NCI-H187 treated with DMSO at 0.1 percent for 48 hours (cell line): ENCODE measurements around the gene PPID.
A peak's percentile ranks its signal among the peaks of the same experiment; 100 is the strongest.
"Not testable (repeated sequence)": the region's sequence is repeated elsewhere in the genome, so short reads cannot be mapped to it uniquely, and the experiment has no call there.

Experiments
- DNase-seq: peaks from one replicate; lab custom pipeline; 2025; lab: John Stamatoyannopoulos, UW

Gene PPID

DNA sequence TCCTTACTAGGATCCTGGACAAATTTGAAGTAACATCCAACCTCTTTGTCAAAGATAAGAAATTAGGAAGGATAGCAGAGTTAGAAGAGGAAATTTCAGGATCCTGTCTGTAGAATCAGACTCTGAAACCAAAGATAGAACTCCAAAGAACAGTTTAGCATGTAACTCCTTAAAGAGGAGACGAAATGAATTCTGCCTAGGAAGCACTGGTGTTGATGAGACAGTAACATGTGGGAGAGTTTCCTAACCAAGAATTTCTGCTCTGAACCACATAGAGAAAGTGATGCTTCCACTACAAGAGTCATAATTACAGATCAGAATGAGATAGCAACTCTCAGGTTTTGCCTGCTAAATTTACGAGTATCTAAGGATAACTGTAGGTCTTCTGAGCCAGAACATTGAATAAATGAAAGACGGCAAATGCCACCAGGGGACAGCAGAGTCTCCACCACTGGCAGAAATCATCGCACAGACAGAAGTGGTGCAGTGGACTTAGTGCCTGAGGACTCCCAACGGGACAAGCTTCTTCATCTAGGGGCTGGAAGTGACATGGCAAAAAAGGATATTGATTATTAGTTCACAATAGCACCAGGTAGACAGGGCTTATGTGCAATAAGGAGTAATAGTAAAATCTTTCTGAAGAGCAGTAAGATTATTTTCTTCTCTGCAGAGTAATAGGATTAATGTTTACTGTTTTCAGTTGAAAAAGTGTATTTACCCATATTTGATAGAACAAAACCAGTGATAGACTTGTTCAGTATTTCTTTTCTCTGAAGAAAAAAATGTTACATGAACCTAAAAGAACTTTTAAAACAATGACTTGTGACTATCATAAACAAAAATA, 6.7 kb upstream of the PPID start:
- no peak for DNase-seq

GRCh38 chr4:158728236-158728635, 5.0 kb upstream of the PPID start:
- no peak for DNase-seq

DNA sequence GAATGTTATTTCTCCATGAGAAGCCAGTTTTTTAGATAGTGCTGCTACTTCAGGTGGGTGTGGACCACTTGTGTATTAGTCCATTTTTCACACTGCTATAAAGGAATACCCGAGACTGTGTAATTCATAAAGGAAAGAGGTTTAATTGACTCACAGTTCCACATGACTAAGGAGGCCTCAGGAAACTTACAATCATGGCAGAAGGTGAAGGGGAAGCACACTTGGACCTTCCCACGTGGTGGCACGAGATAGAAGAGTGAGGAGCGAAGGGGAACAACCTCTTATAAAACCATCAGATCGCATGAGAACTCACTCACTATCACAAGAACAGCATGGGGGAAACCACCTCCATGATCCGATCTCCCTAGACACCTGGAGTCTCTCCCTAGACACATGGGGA, 3.4 kb upstream of the PPID start:
- no peak for DNase-seq

GRCh38 chr4:158724637-158725036, 1.4 kb upstream of the PPID start:
- no peak for DNase-seq

DNA sequence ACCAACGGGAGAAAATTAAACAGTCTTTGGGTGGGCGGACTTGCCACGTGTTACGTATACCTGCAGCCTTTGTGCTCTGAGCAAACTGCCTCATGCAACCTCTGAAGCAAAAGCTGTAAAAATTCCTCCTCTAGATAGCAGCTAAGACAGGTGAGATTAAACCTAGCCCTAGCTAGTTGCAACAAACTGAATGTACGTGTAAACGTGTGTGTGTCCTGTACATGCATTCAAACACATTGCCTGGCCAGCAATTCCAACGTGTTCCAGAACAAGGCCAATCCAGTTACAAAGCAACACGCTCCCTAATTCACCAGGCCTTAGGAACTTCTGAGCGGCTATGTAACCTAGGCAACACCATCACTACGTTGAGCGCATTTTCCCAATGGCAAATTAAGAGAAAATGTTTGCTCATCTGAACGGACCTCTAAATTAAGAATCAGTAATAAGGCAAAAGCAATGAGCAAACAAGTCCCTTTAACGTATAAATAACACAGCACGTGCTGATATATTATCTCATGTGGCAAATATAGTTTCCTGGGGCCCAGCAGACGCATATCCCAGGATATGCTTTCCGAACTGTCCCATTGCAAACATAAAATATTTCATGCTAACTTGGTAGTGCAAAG, 792 bp downstream of the PPID start:
- no peak for DNase-seq

DNA sequence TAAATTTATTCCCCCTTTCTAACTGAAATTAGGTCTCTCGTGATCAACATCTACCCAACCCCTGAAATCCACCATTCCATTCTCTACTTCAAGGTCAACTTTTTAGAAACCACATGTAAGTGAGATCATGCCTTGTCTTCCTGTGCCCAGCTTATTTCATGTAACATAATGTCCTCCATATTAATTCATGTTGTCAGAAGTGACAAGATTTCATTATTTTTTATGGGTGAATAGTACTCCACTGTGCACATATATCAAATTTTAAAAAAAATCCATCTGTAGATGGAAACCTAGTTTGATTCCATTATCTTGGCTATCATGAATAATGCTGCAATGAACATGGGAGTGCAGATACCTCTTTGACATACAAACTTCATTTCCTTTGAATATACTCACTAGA, 1.5 kb downstream of the PPID start:
- DNase-seq: no peak

- no peak for DNase-seq
These were observed 7.4 kb downstream of the PPID start for GRCh38 chr4:158715802-158716201.

- no peak for DNase-seq
These were observed 8.3 kb downstream of the PPID start for GRCh38 chr4:158714937-158715336.

DNA sequence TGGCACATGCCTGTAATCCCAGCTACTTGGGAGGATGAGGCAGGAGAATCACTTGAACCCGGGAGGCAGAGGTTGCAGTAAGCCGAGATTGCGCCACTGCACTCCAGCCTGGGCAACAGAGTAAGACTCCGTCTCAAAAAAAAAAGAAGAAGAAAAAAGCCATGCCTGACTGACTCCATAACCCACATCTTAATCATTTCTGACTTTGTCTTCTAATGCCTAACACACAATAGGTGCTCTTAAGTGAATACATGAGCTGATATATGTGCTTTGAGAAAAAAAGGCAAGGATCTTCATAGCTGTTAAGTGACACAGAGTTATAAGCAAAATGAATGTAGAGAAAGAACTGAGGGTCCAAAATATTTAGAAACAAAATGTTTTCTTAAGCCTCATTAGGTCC, 10.6 kb downstream of the PPID start:
- DNase-seq: not testable (repeated sequence)

DNA sequence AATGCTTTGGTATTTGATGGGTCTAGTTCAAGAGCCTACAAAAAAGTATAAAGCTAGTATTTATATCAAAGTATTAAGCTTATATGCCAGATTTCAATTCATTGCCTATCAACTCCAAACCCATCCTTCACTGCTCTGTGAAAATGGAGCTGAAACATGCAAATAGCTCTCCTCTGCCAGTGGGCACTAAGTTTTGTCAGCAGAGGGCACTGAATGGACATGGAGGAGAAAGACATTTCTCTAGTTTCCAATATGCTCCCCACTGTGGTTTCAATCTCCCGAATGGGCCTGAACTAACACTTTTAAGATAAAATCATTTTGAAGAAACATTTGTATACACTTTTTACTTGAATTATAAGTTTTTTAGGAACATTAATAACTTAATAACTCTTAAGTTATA, 12.4 kb downstream of the PPID start:
- DNase-seq: no peak

- DNase-seq: no peak
These were observed 18.9 kb downstream of the PPID start for GRCh38 chr4:158704274-158704673.

DNA sequence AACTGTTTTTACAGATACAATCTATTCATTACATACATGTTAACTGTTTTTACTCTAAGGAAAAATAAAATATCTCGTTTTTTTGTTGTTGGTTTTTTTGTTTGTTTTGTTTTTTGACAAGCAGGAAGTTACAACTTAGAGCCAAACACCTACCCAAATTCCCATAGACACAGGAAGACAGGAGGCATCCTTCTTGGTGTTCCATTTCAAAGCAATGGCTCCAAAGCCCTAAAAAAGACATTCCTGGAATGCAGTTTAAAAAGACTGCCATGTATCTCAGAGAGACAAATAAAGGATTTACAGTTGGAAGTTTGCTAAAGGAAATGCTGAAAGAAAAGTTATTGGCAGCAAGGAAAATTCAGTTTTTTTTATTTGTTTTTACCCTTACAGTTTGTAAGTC, 34.4 kb downstream of the PPID start:
- DNase-seq: no peak

GRCh38 chr4:158682066-158682465, 41.1 kb downstream of the PPID start:
- no peak for DNase-seq

DNA sequence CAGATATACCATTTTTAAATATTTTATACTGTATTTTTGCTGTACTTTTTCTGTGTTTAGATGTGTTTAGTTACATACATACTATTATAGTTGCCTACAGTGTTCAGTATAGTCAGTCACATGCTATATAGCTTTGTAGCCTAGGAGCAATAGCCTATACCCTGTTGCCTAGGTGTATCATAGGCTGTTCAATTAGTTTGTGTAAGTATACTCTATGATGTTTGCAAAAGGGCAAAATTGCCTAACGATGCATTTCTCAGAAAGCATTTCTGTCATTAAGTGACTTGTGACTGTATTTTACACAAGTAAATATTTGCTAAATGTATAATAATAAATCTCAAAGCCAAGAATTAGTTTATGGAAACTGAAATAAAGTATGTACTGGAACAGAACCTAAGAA, 41.6 kb downstream of the PPID start:
- no peak for DNase-seq

DNA sequence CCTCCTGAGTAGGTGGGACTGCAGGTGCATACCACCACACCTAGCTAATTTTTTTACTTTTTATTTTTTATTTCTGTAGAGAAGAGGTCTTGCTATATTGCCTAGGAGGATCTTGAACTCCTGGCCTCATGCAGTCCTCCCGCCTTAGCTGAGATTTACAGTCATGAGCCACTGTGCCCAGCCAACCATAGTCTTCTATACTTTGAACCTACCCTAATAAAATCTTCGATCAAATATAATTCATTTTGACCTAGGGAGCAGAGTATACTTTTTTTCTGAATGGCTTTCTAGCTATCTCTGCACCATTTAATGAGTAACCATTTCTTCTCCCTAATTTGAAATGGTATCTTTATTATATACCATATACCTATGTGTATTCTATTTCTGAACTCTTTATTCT, 44.4 kb downstream of the PPID start:
- DNase-seq: no peak

- no peak for DNase-seq
These were observed 47.1 kb downstream of the PPID start for GRCh38 chr4:158676076-158676475.

- no peak for DNase-seq
These were observed 49.6 kb downstream of the PPID start for GRCh38 chr4:158673633-158674032.

GRCh38 chr4:158671915-158672806, 51.0 kb downstream of the PPID start, which contains the start of gene ETFDH:
TSS of gene ETFDH (plus strand) at chr4:158672296. CDS start at chr4:158672457, 161 bp downstream.
- peak; percentile 73 for DNase-seq

DNA sequence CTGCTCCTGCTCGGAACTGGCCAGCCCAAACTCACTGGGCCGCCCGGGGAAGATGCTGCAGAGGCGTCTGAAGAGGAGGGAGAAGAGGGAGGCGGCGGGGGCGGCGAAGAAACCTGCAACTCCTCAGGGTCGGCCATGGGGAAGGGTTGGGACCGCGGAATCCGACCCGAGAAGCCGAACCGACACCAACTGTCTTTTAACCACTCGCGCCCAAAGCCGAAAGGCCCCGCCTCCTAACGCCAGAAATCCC, 51.6 kb downstream of the PPID start, which contains the start of gene C4orf46:
C4orf46 (minus strand) TSS at position 223 of the 250 bp plus-strand sequence; CDS start at position 137, 86 bp downstream.
- no peak for DNase-seq

- no peak for DNase-seq
These were observed 52.1 kb downstream of the PPID start for GRCh38 chr4:158670975-158671664.

DNA sequence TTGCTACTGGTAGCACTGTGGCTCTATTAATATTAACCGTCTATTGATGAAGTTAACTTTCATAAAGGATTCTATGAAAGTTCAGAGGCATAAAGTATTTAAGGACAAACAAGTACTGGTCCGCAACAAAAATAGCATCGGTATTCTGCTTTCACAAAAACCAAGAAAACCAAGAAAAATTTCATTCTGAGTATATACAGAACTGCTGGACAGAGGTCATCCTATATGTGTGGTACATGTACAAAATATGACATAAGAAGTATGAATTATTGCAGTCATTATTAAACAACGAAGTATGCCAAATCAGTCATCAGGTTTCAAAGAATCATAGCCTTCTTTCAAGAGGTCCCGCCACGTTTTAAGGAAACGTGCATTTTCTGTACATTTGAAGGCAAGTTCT, 53.9 kb downstream of the PPID start:
- DNase-seq: no peak

DNA sequence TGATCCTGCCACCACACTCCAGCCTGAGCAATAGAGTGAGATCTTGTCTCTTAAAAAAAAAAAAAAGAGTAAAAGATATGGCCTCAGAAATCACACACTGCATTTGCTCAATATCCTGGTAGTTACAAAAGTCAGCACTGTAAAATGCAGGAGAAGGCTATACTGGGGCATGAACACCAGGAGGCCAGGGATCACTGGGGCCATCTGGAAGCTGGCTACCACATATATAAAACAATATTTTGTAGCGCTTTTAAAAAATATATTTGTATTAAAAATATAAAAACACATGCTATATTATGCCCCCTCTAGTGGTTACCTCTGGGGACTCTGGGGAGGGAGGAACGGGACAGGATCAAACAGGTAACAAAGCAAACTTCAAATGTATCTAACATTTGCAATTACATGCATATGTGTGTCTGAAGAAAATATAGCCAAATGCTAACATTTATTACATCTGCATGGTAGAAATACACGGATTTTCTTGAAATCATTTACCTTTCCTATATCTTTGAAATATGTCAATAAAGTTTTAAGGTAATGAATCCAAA, 55.5 kb downstream of the PPID start:
- no peak for DNase-seq
